ENCODE data around the gene TCTN2.

- TF ChIP-seq CREB5 (CRISPR knock-in tag; IDR thresholded peaks at IDR 0.05; ENCODE audit: low read depth) (no peak), PATZ1 (CRISPR knock-in tag; IDR thresholded peaks at IDR 0.05; ENCODE audit: borderline replicate concordance) (no peak), ZNF70 (CRISPR knock-in tag; IDR thresholded peaks at IDR 0.05) (no peak), TOX (CRISPR knock-in tag; IDR thresholded peaks at IDR 0.05; ENCODE audit: borderline replicate concordance) (no peak), ESRRG (CRISPR knock-in tag; IDR thresholded peaks at IDR 0.05) (no peak), OSR1 (CRISPR knock-in tag; IDR thresholded peaks at IDR 0.05) (no peak), POU6F1 (CRISPR knock-in tag; IDR thresholded peaks at IDR 0.05; ENCODE audit: borderline replicate concordance, low read depth) (no peak), ISL1 (CRISPR knock-in tag; IDR thresholded peaks at IDR 0.05) (no peak), ZNF565 (CRISPR knock-in tag; conservative IDR thresholded peaks at IDR 0.05; ENCODE audit: low read depth) (no peak), SNAI2 (CRISPR knock-in tag; IDR thresholded peaks at IDR 0.05) (no peak)
These were observed 25.7 kb downstream of the TCTN2 start for GRCh38 chr12:123696646-123697045.

All from SK-N-SH treated with all-trans-retinoic acid at 6 μM for 48 hours (cell line).